HL-60 (cell line): ENCODE measurements around the gene CYP3A4.
"Not testable (repeated sequence)": the region's sequence is repeated elsewhere in the genome, so short reads cannot be mapped to it uniquely, and the experiment has no call there.

Experiments used
- DNase-seq, 2 experiments: peaks; one replicate each; pipeline ENCODE4 v3.0.0-alpha.2; 2010 to 2020; ENCODE audit warnings: low read depth in 1 of 2, low spot score in 1 of 2
- H3K27ac ChIP-seq: fragments of 250-450 bp; sonication (Bioruptor Pico); replicated peaks from 2 replicates; pipeline ENCODE4 v1.5.1; 2020; ENCODE audit warnings: mild to moderate bottlenecking, moderate library complexity
- H3K27me3 ChIP-seq: fragments of 250-450 bp; sonication (Bioruptor Pico); 2 replicates; pipeline ENCODE4 v1.5.1; 2021; ENCODE audit warnings: mild to moderate bottlenecking, moderate library complexity; ENCODE audit not compliant: insufficient read depth, poor library complexity, severe bottlenecking
- H3K4me3 ChIP-seq: replicated peaks from 2 replicates; pipeline ENCODE4 v1.5.1; 2011; ENCODE audit warnings: mild to moderate bottlenecking, control low read depth, low read length; ENCODE audit not compliant: insufficient read depth
- CTCF ChIP-seq: IDR thresholded peaks from one replicate; pipeline ENCODE4 v1.5.1; 2011; ENCODE audit warnings: low read length, control low read depth, inconsistent platforms; ENCODE audit not compliant: insufficient read depth
- GABPA ChIP-seq: IDR thresholded peaks from 2 replicates; pipeline ENCODE4 v1.6.1; 2012; ENCODE audit warnings: low read depth
- POLR2AphosphoS5 ChIP-seq: IDR thresholded peaks from 2 replicates; pipeline ENCODE4 v1.6.1; 2012; ENCODE audit warnings: low read depth
- REST ChIP-seq: IDR thresholded peaks from 2 replicates; pipeline ENCODE4 v1.6.1; 2012; ENCODE audit warnings: low read depth; ENCODE audit not compliant: insufficient replicate concordance
- SPI1 ChIP-seq: IDR thresholded peaks from 2 replicates; pipeline ENCODE4 v1.6.1; 2012; ENCODE audit warnings: low read depth, mild to moderate bottlenecking, borderline replicate concordance

Gene CYP3A4

GRCh38 chr7:99730238-99730810 is 53.7 kb downstream of the CYP3A4 start:
- Histone ChIP-seq H3K27ac (no peak overlapping the region), H3K27me3 (no peaks in the 10 kb centered on the region)
- TF ChIP-seq SPI1 (no peak), POLR2AphosphoS5 (no peak), GABPA (no peak), REST (no peak), CTCF (no peak)

GRCh38 chr7:99729486-99730237 is 54.3 kb downstream of the CYP3A4 start:
- Histone ChIP-seq H3K4me3 (no peak overlapping the region), H3K27ac (no peak overlapping the region), H3K27me3 (no peaks in the 10 kb centered on the region)
- peak in 1 of 2 experiments; percentile 2 for DNase-seq
- TF ChIP-seq CTCF (no peak), REST (no peak), GABPA (no peak), SPI1 (no peak), POLR2AphosphoS5 (no peak)

More at GRCh38 chr7:99730238-99730810, 53.7 kb downstream of the CYP3A4 start:
- H3K4me3 ChIP-seq: no peak overlapping the region
- no peak for DNase-seq

GRCh38 chr7:99728615-99729014 is 55.4 kb downstream of the CYP3A4 start:
- H3K27ac ChIP-seq: no peak overlapping the region
- H3K27me3 ChIP-seq: no peaks in the 10 kb centered on the region
- DNase-seq: no peak
- H3K4me3 ChIP-seq: no peak overlapping the region
- no peak for TF ChIP-seq REST
- no peak for TF ChIP-seq GABPA
- no peak for TF ChIP-seq CTCF
- no peak for TF ChIP-seq POLR2AphosphoS5
- no peak for TF ChIP-seq SPI1

GRCh38 chr7:99723201-99723600 is 60.8 kb downstream of the CYP3A4 start:
- DNase-seq, H3K27me3 ChIP-seq, H3K4me3 ChIP-seq, H3K27ac ChIP-seq: not testable (repeated sequence)
